Measurements from ENCODE around the gene POLR3K.
"Not testable (repeated sequence)": the region's sequence is repeated elsewhere in the genome, so short reads cannot be mapped to it uniquely, and the experiment has no call there.

POLR3K gene

GRCh38 chr16:54237-54581, 801 bp upstream of the POLR3K start:
- no peak for DNase-seq (ENCODE audit: extremely low read depth, low read depth)
- no peak for TF ChIP-seq CTCF (IDR thresholded peaks at IDR 0.05; ENCODE audit: low read depth, low read length, missing control alignments)
- H3K4me3 ChIP-seq (replicated peaks; ENCODE audit: low read depth, low read length) = peak overlapping the region; percentile 84

GRCh38 chr16:50769-51591, 2.4 kb downstream of the POLR3K start:
- no peak for TF ChIP-seq CTCF (IDR thresholded peaks at IDR 0.05; ENCODE audit: low read depth, low read length, missing control alignments)
- 0 out of 2 replicates have a peak overlapping the region, but pooled peaks have one; percentile 2 for H3K4me3 ChIP-seq (replicated peaks; ENCODE audit: low read depth, low read length)
- no peak for DNase-seq (ENCODE audit: extremely low read depth, low read depth)

GRCh38 chr16:47234-47633, 6.2 kb downstream of the POLR3K start:
- H3K4me3 ChIP-seq (replicated peaks; ENCODE audit: low read depth, low read length) = no peak overlapping the region
- no peak for DNase-seq (ENCODE audit: extremely low read depth, low read depth)
- TF ChIP-seq CTCF (IDR thresholded peaks at IDR 0.05; ENCODE audit: low read depth, low read length, missing control alignments) = no peak

GRCh38 chr16:46510-46909, 6.9 kb downstream of the POLR3K start:
- not testable (repeated sequence) for H3K4me3 ChIP-seq (replicated peaks; ENCODE audit: low read depth, low read length); DNase-seq (ENCODE audit: extremely low read depth, low read depth)

GRCh38 chr16:45454-45853, 8.0 kb downstream of the POLR3K start:
- no peak for DNase-seq (ENCODE audit: extremely low read depth, low read depth)
- no peak for TF ChIP-seq CTCF (IDR thresholded peaks at IDR 0.05; ENCODE audit: low read depth, low read length, missing control alignments)
- H3K4me3 ChIP-seq (replicated peaks; ENCODE audit: low read depth, low read length) = no peak overlapping the region

GRCh38 chr16:44655-45054, 8.8 kb downstream of the POLR3K start:
- H3K4me3 ChIP-seq (replicated peaks; ENCODE audit: low read depth, low read length) = no peak overlapping the region
- no peak for DNase-seq (ENCODE audit: extremely low read depth, low read depth)
- no peak for TF ChIP-seq CTCF (IDR thresholded peaks at IDR 0.05; ENCODE audit: low read depth, low read length, missing control alignments)

GRCh38 chr16:43294-43693, 10.1 kb downstream of the POLR3K start:
- no peak for TF ChIP-seq CTCF (IDR thresholded peaks at IDR 0.05; ENCODE audit: low read depth, low read length, missing control alignments)
- H3K4me3 ChIP-seq (replicated peaks; ENCODE audit: low read depth, low read length) = no peak overlapping the region
- DNase-seq (ENCODE audit: extremely low read depth, low read depth) = no peak

Data from HFF-Myc (cell line).